ENCODE data around the gene C12orf43. TPM values are rescaled to one million over a fixed set of nuclear protein-coding genes. Genes with fewer than 3 reads are reported as not detected.
"Not testable (repeated sequence)": the region's sequence is repeated elsewhere in the genome, so short reads cannot be mapped to it uniquely, and the experiment has no call there.

Gene C12orf43
- total and polyA plus RNA-seq, 2 donors (not counting 1 experiment from before 2014, with no cell fraction given), result 6.7 to 18.9 TPM

DNA sequence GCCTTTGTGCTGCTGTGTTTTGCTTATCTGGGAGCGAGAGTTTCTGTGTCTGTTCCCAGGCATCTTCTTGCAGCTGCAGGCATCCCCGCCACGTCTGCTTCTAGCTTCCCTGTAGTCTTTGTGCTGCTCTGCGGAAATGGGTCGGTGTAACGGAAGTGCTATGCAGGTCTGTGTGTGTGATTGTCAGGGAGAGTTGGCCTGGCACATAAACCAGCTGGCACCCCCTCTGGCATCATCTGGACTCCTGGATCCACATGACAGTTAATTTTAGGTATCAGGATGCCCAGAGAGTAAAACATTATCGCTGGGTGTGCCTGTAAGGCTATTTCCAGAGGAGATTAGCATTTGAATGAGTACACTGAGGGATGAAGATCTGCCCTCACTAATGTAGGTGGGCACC is 32.2 kb upstream of the C12orf43 start:
- no peak overlapping the region for H3K9ac ChIP-seq (ENCODE audit: low read length)
- peaks cover 0 to 7% (median 0%) of the 10 kb centered on the region in 3 donors for H3K9me3 ChIP-seq (ENCODE audit: control extremely low read depth in 1 of 3, control insufficient read depth in 2 of 3, insufficient read depth in 1 of 3, low read length in 2 of 3)
- Mint-ChIP-seq H3K27me3 (peaks cover 32% of the 10 kb centered on the region), H3K4me3 (no peak overlapping the region), H3K4me1 (no peaks in the 10 kb centered on the region), H3K27ac (peak overlapping the region; percentile 26), H3K9me3 (ENCODE audit: insufficient read depth) (no peaks in the 10 kb centered on the region)
- DNase-seq (no peak), ATAC-seq (ENCODE audit: low read depth) (no peak)
- no peak for TF ChIP-seq EZH2 (IDR thresholded peaks at IDR 0.05; ENCODE audit: borderline replicate concordance, insufficient read depth, low read depth, low read length, poor library complexity, severe bottlenecking)
- TF ChIP-seq, protein P1, sequence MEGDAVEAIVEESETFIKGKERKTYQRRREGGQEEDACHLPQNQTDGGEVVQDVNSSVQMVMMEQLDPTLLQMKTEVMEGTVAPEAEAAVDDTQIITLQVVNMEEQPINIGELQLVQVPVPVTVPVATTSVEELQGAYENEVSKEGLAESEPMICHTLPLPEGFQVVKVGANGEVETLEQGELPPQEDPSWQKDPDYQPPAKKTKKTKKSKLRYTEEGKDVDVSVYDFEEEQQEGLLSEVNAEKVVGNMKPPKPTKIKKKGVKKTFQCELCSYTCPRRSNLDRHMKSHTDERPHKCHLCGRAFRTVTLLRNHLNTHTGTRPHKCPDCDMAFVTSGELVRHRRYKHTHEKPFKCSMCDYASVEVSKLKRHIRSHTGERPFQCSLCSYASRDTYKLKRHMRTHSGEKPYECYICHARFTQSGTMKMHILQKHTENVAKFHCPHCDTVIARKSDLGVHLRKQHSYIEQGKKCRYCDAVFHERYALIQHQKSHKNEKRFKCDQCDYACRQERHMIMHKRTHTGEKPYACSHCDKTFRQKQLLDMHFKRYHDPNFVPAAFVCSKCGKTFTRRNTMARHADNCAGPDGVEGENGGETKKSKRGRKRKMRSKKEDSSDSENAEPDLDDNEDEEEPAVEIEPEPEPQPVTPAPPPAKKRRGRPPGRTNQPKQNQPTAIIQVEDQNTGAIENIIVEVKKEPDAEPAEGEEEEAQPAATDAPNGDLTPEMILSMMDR (IDR thresholded peaks at IDR 0.05), result no peak
- CTCF ChIA-PET, result interaction anchor here (2.3 kb wide), 1 partner anchor 11 kb away, joined by 7 read pairs; no protein-coding TSS in a partner anchor
- H3K4me3 ChIP-seq (ENCODE audit: control extremely low read depth in 1 of 5, extremely low read depth in 1 of 5, insufficient read depth in 1 of 5, low read depth in 2 of 5, low read length in 4 of 5), result no peak overlapping the region
- no peak overlapping the region for H3K27ac ChIP-seq (ENCODE audit: low read length in 2 of 2)
- POLR2A ChIA-PET, result no interaction called here
- H3K4me1 ChIP-seq (ENCODE audit: control insufficient read depth in 2 of 2, insufficient read depth in 2 of 2, low read length in 2 of 2), result no peaks in the 10 kb centered on the region
- intact Hi-C loops (cut with micrococcal nuclease), result no loop called here
- H3K79me2 ChIP-seq (ENCODE audit: control insufficient read depth, insufficient read depth, low read length), result no peaks in the 10 kb centered on the region
- no peak overlapping the region for H3K4me2 ChIP-seq (replicated peaks; ENCODE audit: low read depth, low read length, poor library complexity, severe bottlenecking)
- peaks cover 0 to 31% (median 3%) of the 10 kb centered on the region in 4 experiments for H3K27me3 ChIP-seq (replicated peaks in 1 of 4; ENCODE audit: control extremely low read depth in 1 of 4, control insufficient read depth in 3 of 4, insufficient read depth in 4 of 4, low read length in 3 of 4)
- 92% methylated on average over 4 of the region's 7 CpGs for WGBS (ENCODE audit: insufficient coverage)
- H2AFZ ChIP-seq (ENCODE audit: insufficient read depth, low read depth, low read length, poor library complexity, severe bottlenecking), result no peak overlapping the region
- H4K20me1 ChIP-seq (ENCODE audit: control insufficient read depth, insufficient read depth, low read length, poor library complexity, severe bottlenecking), result no peaks in the 10 kb centered on the region
- H3K36me3 ChIP-seq (replicated peaks in 1 of 2; ENCODE audit: control extremely low read depth in 1 of 2, control insufficient read depth in 1 of 2, extremely low read depth in 1 of 2, insufficient read depth in 2 of 2, low read length in 1 of 2), result no peaks in the 10 kb centered on the region

DNA sequence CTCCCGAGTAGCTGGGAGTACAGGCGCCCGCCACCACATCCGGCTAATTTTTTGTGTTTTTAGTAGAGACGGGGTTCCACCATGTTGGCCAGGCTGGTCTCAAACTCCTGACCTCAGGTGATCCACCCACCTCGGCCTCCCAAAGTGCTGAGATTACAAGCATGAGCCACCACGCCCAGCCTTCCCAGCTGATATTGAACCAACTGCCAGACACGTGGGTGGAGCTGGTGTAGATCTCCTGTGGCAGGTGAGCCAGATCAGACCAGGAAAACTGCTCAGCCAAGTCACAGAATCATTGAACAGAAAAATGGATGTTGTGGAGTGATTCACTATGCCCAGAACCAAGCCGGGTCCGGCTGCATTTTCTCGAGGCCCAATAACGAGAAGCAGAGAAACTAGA is 31.1 kb upstream of the C12orf43 start:
- H3K9me3 Mint-ChIP-seq (ENCODE audit: insufficient read depth); H3K79me2 ChIP-seq (ENCODE audit: control insufficient read depth, insufficient read depth, low read length); H3K4me2 ChIP-seq (replicated peaks; ENCODE audit: low read depth, low read length, poor library complexity, severe bottlenecking); H3K4me3 Mint-ChIP-seq; H3K27ac ChIP-seq (ENCODE audit: low read length in 2 of 2); H3K27ac Mint-ChIP-seq; H3K4me3 ChIP-seq (ENCODE audit: control extremely low read depth in 1 of 5, extremely low read depth in 1 of 5, insufficient read depth in 1 of 5, low read depth in 2 of 5, low read length in 4 of 5); H3K9ac ChIP-seq (ENCODE audit: low read length); H3K9me3 ChIP-seq (ENCODE audit: control extremely low read depth in 1 of 3, control insufficient read depth in 2 of 3, insufficient read depth in 1 of 3, low read length in 2 of 3); intact Hi-C loops (cut with micrococcal nuclease); ATAC-seq (ENCODE audit: low read depth); H3K4me1 Mint-ChIP-seq; POLR2A ChIA-PET; H3K4me1 ChIP-seq (ENCODE audit: control insufficient read depth in 2 of 2, insufficient read depth in 2 of 2, low read length in 2 of 2); H2AFZ ChIP-seq (ENCODE audit: insufficient read depth, low read depth, low read length, poor library complexity, severe bottlenecking); DNase-seq; H3K36me3 ChIP-seq (replicated peaks in 1 of 2; ENCODE audit: control extremely low read depth in 1 of 2, control insufficient read depth in 1 of 2, extremely low read depth in 1 of 2, insufficient read depth in 2 of 2, low read length in 1 of 2); H4K20me1 ChIP-seq (ENCODE audit: control insufficient read depth, insufficient read depth, low read length, poor library complexity, severe bottlenecking): not testable (repeated sequence)
- WGBS (ENCODE audit: insufficient coverage), result no CpG with 5 or more reads among the region's 12 CpGs
- CTCF ChIA-PET, result interaction anchor here (2.3 kb wide), 1 partner anchor 13 kb away, joined by 7 read pairs; no protein-coding TSS in a partner anchor
- H3K27me3 Mint-ChIP-seq, result peaks cover 40% of the 10 kb centered on the region
- peaks cover 0 to 37% (median 7%) of the 10 kb centered on the region in 4 experiments for H3K27me3 ChIP-seq (replicated peaks in 1 of 4; ENCODE audit: control extremely low read depth in 1 of 4, control insufficient read depth in 3 of 4, insufficient read depth in 4 of 4, low read length in 3 of 4)
